Memory B cell (primary cell): Measurements from ENCODE around the gene ITLN1.
A peak's percentile ranks its signal among the peaks of the same experiment; 100 is the strongest.

Source experiments
- ATAC-seq: fragments of 150-1000 bp; cut with Tn5 transposase; 2 replicates; pipeline ENCODE4 v1.10.0; 2021; ENCODE audit warnings: low read depth, mild to moderate bottlenecking, moderate library complexity
- DNase-seq, 2 donors: peaks; one replicate each; pipeline ENCODE4 v3.0.0; 2022; ENCODE audit warnings: low spot score in 2 of 2
- H3K27ac Mint-ChIP-seq: one replicate; pipeline ENCODE4 v1.8.0; 2022; ENCODE audit warnings: mild to moderate bottlenecking, moderate library complexity, mixed read lengths
- H3K27me3 Mint-ChIP-seq: one replicate; pipeline ENCODE4 v1.8.0; 2022; ENCODE audit warnings: mixed read lengths
- H3K36me3 Mint-ChIP-seq: one replicate; pipeline ENCODE4 v1.8.0; 2022; ENCODE audit warnings: mild to moderate bottlenecking, mixed read lengths
- H3K4me1 Mint-ChIP-seq: one replicate; pipeline ENCODE4 v1.8.0; 2022; ENCODE audit warnings: mixed read lengths
- H3K4me3 Mint-ChIP-seq: one replicate; pipeline ENCODE4 v1.8.0; 2022; ENCODE audit warnings: mild to moderate bottlenecking, moderate library complexity, mixed read lengths
- H3K9me3 Mint-ChIP-seq: one replicate; pipeline ENCODE4 v1.8.0; 2022; ENCODE audit warnings: mixed read lengths

ITLN1 gene

DNA sequence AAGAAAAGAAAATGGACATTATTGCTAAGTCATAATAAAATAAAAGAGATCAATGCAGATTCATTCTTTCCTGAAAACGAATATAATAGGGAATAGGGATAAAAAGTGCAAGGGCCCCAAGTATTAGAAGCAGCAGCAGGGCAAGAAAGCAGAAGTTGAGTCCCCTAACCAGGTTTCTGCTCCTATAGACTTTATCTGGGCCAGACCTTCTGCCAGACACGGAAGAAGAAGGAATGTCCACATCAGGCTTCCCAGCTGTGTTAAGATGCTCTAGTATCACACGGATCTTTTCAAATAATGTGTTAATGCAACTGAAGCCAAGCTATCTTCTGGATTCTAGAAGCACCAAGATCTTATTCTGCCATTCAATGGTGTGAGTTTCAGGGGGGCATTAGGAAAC is 49.2 kb downstream of the ITLN1 start:
- Mint-ChIP-seq H3K36me3 (no peaks in the 10 kb centered on the region), H3K27me3 (no peaks in the 10 kb centered on the region), H3K27ac (peak overlapping the region; percentile 87), H3K9me3 (no peaks in the 10 kb centered on the region), H3K4me1 (peaks cover 33% of the 10 kb centered on the region), H3K4me3 (no peak overlapping the region)
- DNase-seq (no peak), ATAC-seq (no peak)

DNA sequence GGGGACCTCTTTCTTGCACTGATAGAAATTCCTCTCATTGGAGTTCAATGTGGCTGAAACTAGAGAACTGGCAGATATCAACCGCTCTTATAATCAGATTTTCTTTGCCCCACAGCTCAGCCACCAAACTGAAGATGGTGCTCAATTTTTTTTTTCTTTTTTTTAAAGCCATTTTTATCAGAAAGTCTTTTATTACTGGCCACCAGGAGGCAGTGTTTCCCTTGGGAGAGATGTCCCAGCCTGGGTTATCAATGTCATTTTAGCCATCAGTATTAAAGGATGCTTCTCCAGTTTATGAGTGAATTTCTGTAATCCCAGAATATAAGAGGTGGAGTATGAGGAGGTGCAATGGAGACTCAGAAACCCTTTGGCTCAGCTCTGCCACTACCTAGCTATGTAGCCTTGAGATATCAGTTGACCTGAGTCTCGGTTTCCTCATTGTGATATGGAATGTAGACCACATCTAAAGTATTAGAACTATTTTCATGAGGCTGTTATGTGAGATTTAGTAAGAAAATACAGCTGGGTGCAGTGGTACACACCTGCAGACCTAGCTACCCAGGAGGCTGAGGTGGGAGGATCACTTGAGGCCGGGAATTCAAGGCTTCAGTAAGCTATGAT is 49.9 kb downstream of the ITLN1 start:
- H3K36me3 Mint-ChIP-seq = peaks cover 1% of the 10 kb centered on the region
- H3K9me3 Mint-ChIP-seq = no peaks in the 10 kb centered on the region
- peak overlapping the region; percentile 35 for H3K27ac Mint-ChIP-seq
- H3K4me1 Mint-ChIP-seq = peaks cover 36% of the 10 kb centered on the region
- no peaks in the 10 kb centered on the region for H3K27me3 Mint-ChIP-seq
- peak in 1 of 2 donors; percentile 37 for DNase-seq
- no peak overlapping the region for H3K4me3 Mint-ChIP-seq
- ATAC-seq = no peak

DNA sequence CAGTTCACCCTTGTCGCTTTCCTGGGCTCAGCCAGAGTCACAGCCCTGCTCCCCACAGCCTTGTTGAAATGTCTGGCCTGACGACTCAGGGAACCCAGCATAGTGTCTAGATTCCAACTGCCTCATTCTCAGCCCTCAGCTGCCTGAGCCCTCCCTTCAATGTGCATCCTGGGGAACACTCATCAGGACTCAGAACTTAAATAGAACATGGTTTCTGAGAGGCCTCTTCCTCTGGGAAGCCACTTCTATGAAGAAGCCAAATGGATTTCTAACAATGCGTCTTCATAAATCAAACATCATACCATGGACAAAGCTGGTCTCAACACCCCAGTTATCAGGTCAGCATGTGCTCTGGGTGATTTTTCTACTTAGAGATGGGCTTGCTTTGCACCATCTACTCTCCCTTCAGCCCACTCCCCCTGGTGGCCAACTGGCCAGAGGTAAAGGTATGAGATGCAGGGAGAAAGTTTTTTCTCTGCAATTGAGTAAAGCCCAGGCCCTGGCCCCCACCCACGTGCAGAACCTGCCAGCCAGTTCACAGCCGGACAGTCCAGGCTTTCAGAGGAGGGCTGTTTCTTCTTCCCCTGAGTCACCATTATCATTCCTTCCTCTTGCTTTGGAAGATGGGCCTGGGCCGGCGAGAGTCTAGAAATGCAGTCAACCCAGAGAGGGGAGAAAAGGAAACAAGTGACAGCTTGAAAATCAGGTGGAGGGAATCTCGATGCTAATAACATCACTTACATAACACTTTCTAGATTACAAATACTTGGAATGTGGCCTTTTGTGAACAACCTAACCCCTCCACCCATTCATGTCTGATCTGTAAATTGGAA is 54.4 kb downstream of the ITLN1 start:
- Mint-ChIP-seq H3K9me3 (no peaks in the 10 kb centered on the region), H3K36me3 (peaks cover 19% of the 10 kb centered on the region), H3K27me3 (no peaks in the 10 kb centered on the region), H3K4me3 (no peak overlapping the region), H3K4me1 (peaks cover 14% of the 10 kb centered on the region), H3K27ac (peak overlapping the region; percentile 80)
- peak; percentile 94 for ATAC-seq
- peak; percentile 74 to 76 for DNase-seq

DNA sequence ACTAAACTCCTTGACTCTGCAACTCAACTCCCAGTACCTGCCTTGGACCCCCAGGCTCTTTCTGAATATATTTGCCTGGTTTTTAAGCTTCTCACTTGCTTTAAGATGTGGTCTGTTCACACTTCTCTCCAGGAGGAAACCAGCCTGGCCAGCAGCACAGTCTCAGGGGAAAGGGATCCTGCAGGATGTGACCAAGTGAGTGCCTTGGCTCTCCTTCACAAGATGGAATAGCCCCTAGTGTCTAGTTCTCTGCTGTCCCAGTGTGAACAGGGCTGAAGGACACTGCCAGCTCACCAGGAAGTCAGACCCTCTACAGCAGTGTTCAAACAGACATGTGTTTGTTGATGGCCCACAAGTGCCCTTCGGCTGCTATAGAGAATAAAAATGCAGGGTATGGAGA is 55.2 kb downstream of the ITLN1 start:
- Mint-ChIP-seq H3K27ac (peak overlapping the region; percentile 80), H3K4me3 (no peak overlapping the region), H3K36me3 (peaks cover 19% of the 10 kb centered on the region), H3K27me3 (no peaks in the 10 kb centered on the region), H3K4me1 (peaks cover 9% of the 10 kb centered on the region), H3K9me3 (no peaks in the 10 kb centered on the region)
- ATAC-seq (no peak), DNase-seq (no peak)

DNA sequence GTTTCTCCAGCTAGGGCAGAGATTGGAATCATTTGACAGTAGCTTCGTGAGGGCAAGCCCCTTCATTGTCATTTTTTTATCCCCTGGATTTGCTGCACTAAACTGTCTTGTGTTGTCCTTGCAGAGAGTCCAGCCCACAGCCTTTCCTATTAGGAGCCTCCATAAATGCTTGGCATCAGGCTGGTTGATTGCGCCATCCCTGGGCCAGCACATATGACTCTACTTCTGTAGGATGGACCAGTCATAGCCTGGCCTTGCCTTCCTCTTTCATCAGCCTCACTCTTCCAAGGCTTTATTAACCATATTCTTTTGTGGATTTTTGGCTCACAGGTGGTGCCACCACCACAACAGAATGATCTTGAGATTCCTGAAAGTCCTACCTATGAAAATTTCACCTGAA is 57.6 kb downstream of the ITLN1 start:
- Mint-ChIP-seq H3K4me3 (no peak overlapping the region), H3K27me3 (no peaks in the 10 kb centered on the region), H3K27ac (peak overlapping the region; percentile 80), H3K9me3 (no peaks in the 10 kb centered on the region), H3K36me3 (peaks cover 25% of the 10 kb centered on the region), H3K4me1 (peaks cover 8% of the 10 kb centered on the region)
- ATAC-seq (no peak), DNase-seq (no peak)

DNA sequence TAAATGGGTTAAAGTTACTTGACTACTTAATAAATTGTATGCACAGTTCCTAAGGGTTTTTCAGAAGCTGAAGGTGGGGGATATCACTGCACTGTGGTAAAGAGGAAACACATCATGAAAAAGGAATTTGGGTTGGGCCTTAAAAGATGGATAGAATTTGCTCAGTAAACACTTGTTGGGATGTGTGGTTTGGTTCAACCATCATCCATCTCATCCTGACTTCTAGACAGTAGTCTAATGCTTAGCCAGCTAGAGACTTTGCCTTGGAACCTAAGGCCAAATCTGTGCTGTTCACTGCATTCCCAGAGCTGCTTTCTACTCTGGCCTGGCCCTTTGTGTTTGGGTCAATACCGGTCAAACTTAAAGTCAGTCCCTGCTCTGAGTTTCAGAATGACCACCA is 58.4 kb downstream of the ITLN1 start:
- DNase-seq (no peak), ATAC-seq (no peak)
- no peak overlapping the region for H3K4me3 Mint-ChIP-seq
- H3K36me3 Mint-ChIP-seq = peaks cover 33% of the 10 kb centered on the region
- peak overlapping the region; percentile 21 for H3K27ac Mint-ChIP-seq
- H3K27me3 Mint-ChIP-seq = no peaks in the 10 kb centered on the region
- no peaks in the 10 kb centered on the region for H3K9me3 Mint-ChIP-seq
- peaks cover 8% of the 10 kb centered on the region for H3K4me1 Mint-ChIP-seq
